DOHH2 (cell line): ENCODE results near the gene KRTAP4-16.

Experiments
- EZH2phosphoT487 ChIP-seq: fragments of 200-600 bp; sonication (generic); IDR thresholded peaks from 2 replicates; pipeline ENCODE4 v1.6.1; 2017; ENCODE audit warnings: borderline replicate concordance, mild to moderate bottlenecking, antibody characterized with exemption, low read length, moderate library complexity, mixed read lengths
- TF ChIP-seq, protein P1 (sequence below): fragments of 200-600 bp; sonication (generic); IDR thresholded peaks from one replicate; pipeline ENCODE4 v1.5.1; 2014; ENCODE audit warnings: antibody characterized with exemption, mild to moderate bottlenecking, low read depth, low read length; ENCODE audit not compliant: poor library complexity, severe bottlenecking

- TF ChIP-seq, protein P1, sequence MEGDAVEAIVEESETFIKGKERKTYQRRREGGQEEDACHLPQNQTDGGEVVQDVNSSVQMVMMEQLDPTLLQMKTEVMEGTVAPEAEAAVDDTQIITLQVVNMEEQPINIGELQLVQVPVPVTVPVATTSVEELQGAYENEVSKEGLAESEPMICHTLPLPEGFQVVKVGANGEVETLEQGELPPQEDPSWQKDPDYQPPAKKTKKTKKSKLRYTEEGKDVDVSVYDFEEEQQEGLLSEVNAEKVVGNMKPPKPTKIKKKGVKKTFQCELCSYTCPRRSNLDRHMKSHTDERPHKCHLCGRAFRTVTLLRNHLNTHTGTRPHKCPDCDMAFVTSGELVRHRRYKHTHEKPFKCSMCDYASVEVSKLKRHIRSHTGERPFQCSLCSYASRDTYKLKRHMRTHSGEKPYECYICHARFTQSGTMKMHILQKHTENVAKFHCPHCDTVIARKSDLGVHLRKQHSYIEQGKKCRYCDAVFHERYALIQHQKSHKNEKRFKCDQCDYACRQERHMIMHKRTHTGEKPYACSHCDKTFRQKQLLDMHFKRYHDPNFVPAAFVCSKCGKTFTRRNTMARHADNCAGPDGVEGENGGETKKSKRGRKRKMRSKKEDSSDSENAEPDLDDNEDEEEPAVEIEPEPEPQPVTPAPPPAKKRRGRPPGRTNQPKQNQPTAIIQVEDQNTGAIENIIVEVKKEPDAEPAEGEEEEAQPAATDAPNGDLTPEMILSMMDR = no peak
- no peak for TF ChIP-seq EZH2phosphoT487
Observed at GRCh38 chr17:41133880-41134735, 32.1 kb upstream of the KRTAP4-16 start.
